Fibroblast of mammary gland (primary cell): ENCODE results near the gene NCLN.
A peak's percentile ranks its signal among the peaks of the same experiment; 100 is the strongest.

Experiments
- DNase-seq: peaks from one replicate; pipeline ENCODE4 v3.0.0-alpha.2; 2010; ENCODE audit warnings: low read depth
- H3K4me3 ChIP-seq: 2 replicates; pipeline ENCODE4 v1.5.1; 2011; ENCODE audit warnings: low read depth, mild to moderate bottlenecking, low read length, moderate library complexity; ENCODE audit not compliant: control insufficient read depth
- TF ChIP-seq, protein P1 (sequence below): conservative IDR thresholded peaks from 2 replicates; pipeline ENCODE4 v1.5.1; 2011; ENCODE audit warnings: low read depth, low read length, inconsistent platforms; ENCODE audit not compliant: control insufficient read depth, insufficient read depth

Gene NCLN

DNA sequence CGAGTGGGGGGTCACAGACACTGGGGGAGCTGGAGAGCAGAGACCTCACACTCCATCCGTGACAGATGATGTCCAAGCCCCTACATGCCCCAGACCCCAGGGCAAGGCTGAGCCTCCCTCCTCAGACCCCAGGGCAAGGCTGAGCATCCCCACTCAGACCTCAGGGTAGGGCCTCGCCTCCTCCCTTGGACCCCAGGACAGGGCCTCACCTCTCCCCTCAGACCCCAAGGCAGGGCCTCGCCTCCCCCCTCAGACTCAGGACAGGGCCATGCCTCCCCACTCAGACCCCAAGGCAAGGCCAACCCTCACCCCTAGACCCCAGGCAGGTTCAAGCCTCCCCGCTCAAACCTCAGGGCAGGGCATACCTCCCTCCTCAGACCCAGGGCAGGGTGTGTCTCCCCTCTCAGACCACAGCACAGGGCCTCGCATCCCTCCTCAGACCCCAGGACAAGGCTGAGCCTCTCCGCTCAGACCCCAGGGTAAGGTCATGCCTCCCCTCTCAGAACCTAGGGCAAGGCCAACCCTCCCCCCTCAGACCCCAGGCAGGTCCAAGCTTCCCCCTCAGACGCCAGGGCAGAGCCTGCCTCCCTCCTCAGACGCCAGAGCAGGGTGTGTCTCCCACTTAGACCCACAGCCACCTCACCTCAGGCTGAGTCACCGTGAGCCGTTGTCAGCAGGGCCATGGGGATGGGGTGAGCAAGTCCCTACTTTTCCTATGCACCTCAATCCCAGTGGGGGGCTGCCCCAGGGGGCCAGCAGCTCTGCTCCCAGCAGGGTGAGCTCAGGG, 8.8 kb upstream of the NCLN start:
- H3K4me3 ChIP-seq = no peak overlapping the region
- DNase-seq = peak; percentile 65
- TF ChIP-seq, protein P1, sequence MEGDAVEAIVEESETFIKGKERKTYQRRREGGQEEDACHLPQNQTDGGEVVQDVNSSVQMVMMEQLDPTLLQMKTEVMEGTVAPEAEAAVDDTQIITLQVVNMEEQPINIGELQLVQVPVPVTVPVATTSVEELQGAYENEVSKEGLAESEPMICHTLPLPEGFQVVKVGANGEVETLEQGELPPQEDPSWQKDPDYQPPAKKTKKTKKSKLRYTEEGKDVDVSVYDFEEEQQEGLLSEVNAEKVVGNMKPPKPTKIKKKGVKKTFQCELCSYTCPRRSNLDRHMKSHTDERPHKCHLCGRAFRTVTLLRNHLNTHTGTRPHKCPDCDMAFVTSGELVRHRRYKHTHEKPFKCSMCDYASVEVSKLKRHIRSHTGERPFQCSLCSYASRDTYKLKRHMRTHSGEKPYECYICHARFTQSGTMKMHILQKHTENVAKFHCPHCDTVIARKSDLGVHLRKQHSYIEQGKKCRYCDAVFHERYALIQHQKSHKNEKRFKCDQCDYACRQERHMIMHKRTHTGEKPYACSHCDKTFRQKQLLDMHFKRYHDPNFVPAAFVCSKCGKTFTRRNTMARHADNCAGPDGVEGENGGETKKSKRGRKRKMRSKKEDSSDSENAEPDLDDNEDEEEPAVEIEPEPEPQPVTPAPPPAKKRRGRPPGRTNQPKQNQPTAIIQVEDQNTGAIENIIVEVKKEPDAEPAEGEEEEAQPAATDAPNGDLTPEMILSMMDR = no peak

DNA sequence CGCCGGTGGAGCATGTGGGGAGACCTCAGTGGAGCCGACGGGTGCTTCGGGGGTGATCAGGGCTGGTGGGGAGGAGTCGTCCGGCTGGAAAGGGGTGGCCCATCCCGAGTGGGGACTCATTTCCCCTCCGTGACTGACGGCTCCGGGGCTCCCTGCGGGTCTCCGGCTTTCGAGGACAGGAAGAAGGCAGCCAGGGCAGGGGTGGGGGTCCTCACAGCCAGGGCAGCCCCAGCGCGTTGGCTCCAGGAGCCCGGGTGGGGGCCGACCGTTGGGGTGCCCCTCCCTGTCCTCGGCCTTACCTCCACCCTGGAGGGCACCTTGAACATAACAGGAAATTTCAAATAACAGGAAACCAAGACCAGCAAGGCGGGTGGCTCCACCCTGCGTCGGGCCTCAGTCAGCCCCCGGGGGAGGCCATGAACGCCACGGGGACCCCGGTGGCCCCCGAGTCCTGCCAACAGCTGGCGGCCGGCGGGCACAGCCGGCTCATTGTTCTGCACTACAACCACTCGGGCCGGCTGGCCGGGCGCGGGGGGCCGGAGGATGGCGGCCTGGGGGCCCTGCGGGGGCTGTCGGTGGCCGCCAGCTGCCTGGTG, 7.3 kb upstream of the NCLN start, which contains the start of gene S1PR4:
TSS of gene S1PR4 (plus strand) at position 393 of the 596 bp plus-strand sequence. CDS start at position 417, 24 bp downstream.
- DNase-seq = no peak
- no peak within 1 kb of the TSS for H3K4me3 ChIP-seq
- TF ChIP-seq, protein P1 = no peak

DNA sequence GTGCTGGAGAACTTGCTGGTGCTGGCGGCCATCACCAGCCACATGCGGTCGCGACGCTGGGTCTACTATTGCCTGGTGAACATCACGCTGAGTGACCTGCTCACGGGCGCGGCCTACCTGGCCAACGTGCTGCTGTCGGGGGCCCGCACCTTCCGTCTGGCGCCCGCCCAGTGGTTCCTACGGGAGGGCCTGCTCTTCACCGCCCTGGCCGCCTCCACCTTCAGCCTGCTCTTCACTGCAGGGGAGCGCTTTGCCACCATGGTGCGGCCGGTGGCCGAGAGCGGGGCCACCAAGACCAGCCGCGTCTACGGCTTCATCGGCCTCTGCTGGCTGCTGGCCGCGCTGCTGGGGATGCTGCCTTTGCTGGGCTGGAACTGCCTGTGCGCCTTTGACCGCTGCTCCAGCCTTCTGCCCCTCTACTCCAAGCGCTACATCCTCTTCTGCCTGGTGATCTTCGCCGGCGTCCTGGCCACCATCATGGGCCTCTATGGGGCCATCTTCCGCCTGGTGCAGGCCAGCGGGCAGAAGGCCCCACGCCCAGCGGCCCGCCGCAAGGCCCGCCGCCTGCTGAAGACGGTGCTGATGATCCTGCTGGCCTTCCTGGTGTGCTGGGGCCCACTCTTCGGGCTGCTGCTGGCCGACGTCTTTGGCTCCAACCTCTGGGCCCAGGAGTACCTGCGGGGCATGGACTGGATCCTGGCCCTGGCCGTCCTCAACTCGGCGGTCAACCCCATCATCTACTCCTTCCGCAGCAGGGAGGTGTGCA, 6.6 kb upstream of the NCLN start:
- DNase-seq = no peak
- H3K4me3 ChIP-seq = no peak overlapping the region
- TF ChIP-seq, protein P1 = no peak

DNA sequence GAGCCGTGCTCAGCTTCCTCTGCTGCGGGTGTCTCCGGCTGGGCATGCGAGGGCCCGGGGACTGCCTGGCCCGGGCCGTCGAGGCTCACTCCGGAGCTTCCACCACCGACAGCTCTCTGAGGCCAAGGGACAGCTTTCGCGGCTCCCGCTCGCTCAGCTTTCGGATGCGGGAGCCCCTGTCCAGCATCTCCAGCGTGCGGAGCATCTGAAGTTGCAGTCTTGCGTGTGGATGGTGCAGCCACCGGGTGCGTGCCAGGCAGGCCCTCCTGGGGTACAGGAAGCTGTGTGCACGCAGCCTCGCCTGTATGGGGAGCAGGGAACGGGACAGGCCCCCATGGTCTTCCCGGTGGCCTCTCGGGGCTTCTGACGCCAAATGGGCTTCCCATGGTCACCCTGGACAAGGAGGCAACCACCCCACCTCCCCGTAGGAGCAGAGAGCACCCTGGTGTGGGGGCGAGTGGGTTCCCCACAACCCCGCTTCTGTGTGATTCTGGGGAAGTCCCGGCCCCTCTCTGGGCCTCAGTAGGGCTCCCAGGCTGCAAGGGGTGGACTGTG, 5.9 kb upstream of the NCLN start:
- no peak for DNase-seq
- TF ChIP-seq, protein P1 = no peak

DNA sequence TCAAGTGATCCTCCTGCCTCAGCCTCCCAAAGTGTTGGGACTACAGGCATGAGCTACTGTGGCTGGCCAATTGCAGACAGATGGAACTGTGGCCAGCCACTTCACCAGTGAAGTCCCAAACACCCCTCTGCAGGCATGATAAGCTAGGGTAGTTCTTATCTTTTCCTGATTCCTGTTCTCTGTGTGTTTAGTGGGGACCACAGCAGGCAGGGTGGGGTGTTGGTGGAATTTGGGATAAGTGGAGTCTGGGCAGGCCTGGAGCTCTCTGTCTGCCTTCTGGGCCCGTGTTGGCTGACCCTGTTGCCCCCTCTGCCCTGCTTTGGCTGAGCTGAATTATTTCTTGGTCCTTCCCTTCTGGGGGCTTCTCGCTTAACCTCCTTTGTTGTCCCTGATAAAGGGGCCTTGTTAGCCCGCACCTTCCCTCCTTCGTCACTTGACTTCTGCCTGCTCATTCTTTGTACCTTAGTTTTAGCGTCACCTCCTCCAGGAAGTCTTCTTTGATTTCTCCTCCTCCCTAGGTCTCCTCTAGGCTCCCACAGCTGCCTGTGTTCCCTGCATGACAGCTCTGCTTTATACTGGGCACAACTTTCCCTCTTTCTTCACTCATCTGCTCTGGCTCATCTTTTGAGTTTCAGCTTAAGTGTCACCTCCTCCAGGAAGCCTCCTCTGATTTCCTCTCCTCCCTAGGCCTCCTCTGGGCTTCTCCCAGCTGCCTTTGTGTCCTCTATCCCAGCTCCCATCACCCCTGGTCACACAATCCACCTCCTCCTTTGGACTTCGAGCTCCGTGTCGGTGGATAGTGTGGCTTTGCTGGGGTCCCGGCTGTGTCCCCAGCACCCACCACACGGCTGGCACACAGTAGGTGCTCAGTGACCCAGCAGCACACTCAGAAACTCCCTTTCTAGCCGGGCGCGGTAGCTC, 1.7 kb upstream of the NCLN start:
- TF ChIP-seq, protein P1 = no peak
- no peak for DNase-seq
- no peak overlapping the region for H3K4me3 ChIP-seq

More for the DNA sequence above, 5.9 kb upstream of the NCLN start:
- no peak overlapping the region for H3K4me3 ChIP-seq
